Esophagus squamous epithelium (tissue), 4 donors: Measurements from ENCODE around the gene FGD3.

ENCODE experiments used
- CTCF ChIP-seq, 6 experiments: fragments of 450-650 bp in 4 of 6; fragments of 200-600 bp in 2 of 6; sonication (generic) in 2 of 6; IDR thresholded peaks; one replicate each; pipeline ENCODE4 v1.5.1; 2016 to 2019; ENCODE audit warnings: antibody characterized with exemption in 6 of 6, mild to moderate bottlenecking in 4 of 6, moderate library complexity in 4 of 6
- POLR2A ChIP-seq, 4 donors: fragments of 450-650 bp; IDR thresholded peaks; one replicate each; pipeline ENCODE4 v1.6.1; 2017; ENCODE audit warnings: antibody characterized with exemption in 4 of 4, mild to moderate bottlenecking in 4 of 4, moderate library complexity in 3 of 4

GRCh38 chr9:92954049-92954861 lies 6.9 kb downstream of the FGD3 start:
- TF ChIP-seq CTCF (IDR thresholded peaks at IDR 0.05): no peak
- TF ChIP-seq POLR2A (IDR thresholded peaks at IDR 0.05): no peak
